GM18858 (cell line): Measurements from ENCODE around the gene GLYATL3.
A peak's percentile ranks its signal among the peaks of the same experiment; 100 is the strongest.

Experiments
- ATAC-seq: cut with Tn5 transposase; IDR thresholded peaks from one replicate; pipeline ENCODE4 v1.9.1; 2021; ENCODE audit not compliant: unreplicated experiment

The GLYATL3 gene

GRCh38 chr6:49543087-49543858, 43.5 kb downstream of the GLYATL3 start:
- ATAC-seq = no peak

- no peak for ATAC-seq
Observed at GRCh38 chr6:49546331-49546730, 46.6 kb downstream of the GLYATL3 start.

GRCh38 chr6:49548613-49549304, 49.0 kb downstream of the GLYATL3 start:
- no peak for ATAC-seq

- no peak for ATAC-seq
Observed at GRCh38 chr6:49549691-49550491, 50.2 kb downstream of the GLYATL3 start.

- peak; percentile 39 for ATAC-seq
Observed at GRCh38 chr6:49550492-49551077, 50.9 kb downstream of the GLYATL3 start, which contains the start of gene C6orf141. Gene C6orf141, plus strand, starts transcription at chr6:49550668. Its CDS starts 125 bp downstream, at chr6:49550793.

- peak; percentile 34 for ATAC-seq
Observed at GRCh38 chr6:49551078-49551865, 51.5 kb downstream of the GLYATL3 start.

- ATAC-seq = peak; percentile 65
Observed at GRCh38 chr6:49551866-49552129, 52.1 kb downstream of the GLYATL3 start.

GRCh38 chr6:49552596-49552995, 52.9 kb downstream of the GLYATL3 start:
- ATAC-seq = no peak

- no peak for ATAC-seq
Observed at GRCh38 chr6:49553384-49553783, 53.7 kb downstream of the GLYATL3 start.

GRCh38 chr6:49555951-49556350, 56.2 kb downstream of the GLYATL3 start:
- no peak for ATAC-seq

- no peak for ATAC-seq
Observed at GRCh38 chr6:49556429-49556837, 56.7 kb downstream of the GLYATL3 start.

- ATAC-seq = no peak
Observed at GRCh38 chr6:49557177-49557576, 57.5 kb downstream of the GLYATL3 start.

- no peak for ATAC-seq
Observed at GRCh38 chr6:49558238-49558637, 58.5 kb downstream of the GLYATL3 start.

- no peak for ATAC-seq
Observed at GRCh38 chr6:49563006-49563886, 63.5 kb downstream of the GLYATL3 start.

GRCh38 chr6:49564552-49564951, 64.8 kb downstream of the GLYATL3 start:
- no peak for ATAC-seq

- ATAC-seq = no peak
Observed at GRCh38 chr6:49565261-49565660, 65.5 kb downstream of the GLYATL3 start.

GRCh38 chr6:49565855-49566254, 66.1 kb downstream of the GLYATL3 start:
- no peak for ATAC-seq

- no peak for ATAC-seq
Observed at GRCh38 chr6:49570474-49571079, 70.9 kb downstream of the GLYATL3 start.

- no peak for ATAC-seq
Observed at GRCh38 chr6:49576618-49577017, 76.9 kb downstream of the GLYATL3 start.
